Calu3 (cell line): ENCODE results near the gene OR8B12. TPM values are rescaled to one million over a fixed set of nuclear protein-coding genes. Genes with fewer than 3 reads are reported as not detected.
"Not testable (repeated sequence)": the region's sequence is repeated elsewhere in the genome, so short reads cannot be mapped to it uniquely, and the experiment has no call there.

Experiments used
- BruUV-seq: library from RNA; stranded (reverse); fragments of 400-500 nt; replicated peaks from 2 replicates; lab custom pipeline; 2021; lab: Mats Ljungman, UMichigan
- CTCF ChIA-PET: fragments of 300-600 bp; sonication (Branson Sonifier 250); formaldehyde crosslinking; loops from one replicate; lab custom pipeline; 2022; ENCODE audit warnings: antibody characterized with exemption; lab: Charles Lee
- DNase-seq: peaks from one replicate; pipeline ENCODE4 v3.0.0; 2022
- H3K27ac Mint-ChIP-seq: one replicate; pipeline ENCODE4 v1.8.0; 2022; ENCODE audit warnings: mixed read lengths; ENCODE audit not compliant: unreplicated experiment
- H3K27me3 Mint-ChIP-seq: one replicate; pipeline ENCODE4 v1.8.0; 2022; ENCODE audit warnings: mixed read lengths; ENCODE audit not compliant: unreplicated experiment
- H3K36me3 Mint-ChIP-seq: one replicate; pipeline ENCODE4 v1.8.0; 2022; ENCODE audit warnings: mild to moderate bottlenecking, moderate library complexity, mixed read lengths; ENCODE audit not compliant: insufficient read depth, unreplicated experiment
- H3K4me1 Mint-ChIP-seq: one replicate; pipeline ENCODE4 v1.8.0; 2022; ENCODE audit warnings: mild to moderate bottlenecking, low read depth, mixed read lengths; ENCODE audit not compliant: unreplicated experiment
- H3K4me3 Mint-ChIP-seq: one replicate; pipeline ENCODE4 v1.8.0; 2022; ENCODE audit warnings: mild to moderate bottlenecking, low read depth, moderate library complexity, mixed read lengths; ENCODE audit not compliant: unreplicated experiment
- H3K9me3 Mint-ChIP-seq: one replicate; pipeline ENCODE4 v1.8.0; 2022; ENCODE audit warnings: low read depth, mixed read lengths; ENCODE audit not compliant: unreplicated experiment
- CTCF ChIP-seq: fragments of 200-600 bp; IDR thresholded peaks from one replicate; pipeline ENCODE4 v1.8.0; 2022; ENCODE audit warnings: antibody characterized with exemption; ENCODE audit not compliant: unreplicated experiment
- intact Hi-C: fragments of 100-400 bp; cut with micrococcal nuclease; formaldehyde crosslinking; loops from one replicate; pipeline ENCODE4 v1.10.0; 2022; ENCODE audit not compliant: unreplicated experiment
- total RNA-seq: library from RNA; stranded (reverse); gene quantifications from 2 replicates; pipeline ENCODE4 v1.2.3, GENCODE V29; 2022

OR8B12 gene
- total RNA-seq, 1 experiment from 2014 or later = not detected

GRCh38 chr11:124518989-124519451 is 24.4 kb downstream of the OR8B12 start:
- Mint-ChIP-seq H3K27me3 (peaks cover 14% of the 10 kb centered on the region), H3K27ac (no peak overlapping the region), H3K36me3 (no peaks in the 10 kb centered on the region), H3K4me1 (no peaks in the 10 kb centered on the region), H3K4me3 (no peak overlapping the region), H3K9me3 (no peaks in the 10 kb centered on the region)
- no peak for TF ChIP-seq CTCF
- BruUV-seq = no TSS peak
- DNase-seq = no peak
- CTCF ChIA-PET = no interaction called here
- intact Hi-C loops = no loop called here

DNA sequence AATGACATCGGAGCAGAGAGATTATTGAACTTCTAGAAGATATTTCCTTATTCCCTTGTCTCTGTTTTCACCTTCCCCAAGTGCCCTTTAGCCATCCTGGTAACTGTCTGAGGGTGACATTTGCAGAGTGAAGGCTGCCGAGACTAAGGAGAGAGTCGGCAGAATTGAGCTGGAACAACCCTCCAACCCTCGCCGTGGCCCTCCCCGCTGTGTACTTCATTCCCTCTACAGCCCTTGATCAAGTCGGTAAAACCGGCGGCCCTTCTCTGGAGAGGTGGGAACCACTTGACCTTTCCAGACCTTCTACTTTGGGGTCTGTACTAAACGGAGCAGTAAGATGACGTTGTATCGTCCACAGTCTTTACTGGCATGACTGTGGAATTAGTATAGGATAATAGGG is 26.1 kb downstream of the OR8B12 start:
- intact Hi-C loops = no loop called here
- no peak for TF ChIP-seq CTCF
- H3K9me3 Mint-ChIP-seq = no peaks in the 10 kb centered on the region
- CTCF ChIA-PET = no interaction called here
- BruUV-seq = no TSS peak
- DNase-seq = no peak
- H3K27ac Mint-ChIP-seq = no peak overlapping the region
- peaks cover 14% of the 10 kb centered on the region for H3K27me3 Mint-ChIP-seq
- no peaks in the 10 kb centered on the region for H3K36me3 Mint-ChIP-seq
- no peak overlapping the region for H3K4me3 Mint-ChIP-seq
- H3K4me1 Mint-ChIP-seq = no peaks in the 10 kb centered on the region

DNA sequence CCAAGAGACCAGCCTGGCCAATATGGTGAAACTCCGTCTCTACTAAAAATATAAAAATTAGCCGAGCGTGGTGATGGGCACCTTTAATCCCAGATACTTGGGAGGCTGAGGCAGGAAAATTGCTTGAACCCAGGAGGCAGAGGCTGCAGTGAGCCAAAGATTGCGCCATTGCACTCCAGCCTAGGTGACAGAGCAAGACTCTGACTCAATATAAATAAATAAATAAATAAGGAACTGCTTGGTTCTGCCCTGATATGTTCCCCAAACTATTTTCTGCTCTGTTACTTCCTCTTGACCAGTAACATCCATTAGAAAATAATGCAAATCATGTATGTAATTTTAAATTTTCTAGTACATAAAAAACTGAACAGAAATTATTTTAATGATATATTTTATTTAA is 28.8 kb downstream of the OR8B12 start:
- DNase-seq, H3K36me3 Mint-ChIP-seq, H3K9me3 Mint-ChIP-seq, H3K4me1 Mint-ChIP-seq, BruUV-seq, H3K27ac Mint-ChIP-seq, CTCF ChIA-PET, intact Hi-C loops, H3K27me3 Mint-ChIP-seq, H3K4me3 Mint-ChIP-seq: not testable (repeated sequence)

- intact Hi-C loops = no loop called here
- Mint-ChIP-seq H3K27ac (no peak overlapping the region), H3K36me3 (no peaks in the 10 kb centered on the region), H3K4me1 (no peaks in the 10 kb centered on the region), H3K4me3 (no peak overlapping the region), H3K27me3 (no peaks in the 10 kb centered on the region), H3K9me3 (no peaks in the 10 kb centered on the region)
- DNase-seq = no peak
- no peak for TF ChIP-seq CTCF
- BruUV-seq = no TSS peak
- CTCF ChIA-PET = no interaction called here
These were observed 29.3 kb downstream of the OR8B12 start for GRCh38 chr11:124514131-124514530.

DNA sequence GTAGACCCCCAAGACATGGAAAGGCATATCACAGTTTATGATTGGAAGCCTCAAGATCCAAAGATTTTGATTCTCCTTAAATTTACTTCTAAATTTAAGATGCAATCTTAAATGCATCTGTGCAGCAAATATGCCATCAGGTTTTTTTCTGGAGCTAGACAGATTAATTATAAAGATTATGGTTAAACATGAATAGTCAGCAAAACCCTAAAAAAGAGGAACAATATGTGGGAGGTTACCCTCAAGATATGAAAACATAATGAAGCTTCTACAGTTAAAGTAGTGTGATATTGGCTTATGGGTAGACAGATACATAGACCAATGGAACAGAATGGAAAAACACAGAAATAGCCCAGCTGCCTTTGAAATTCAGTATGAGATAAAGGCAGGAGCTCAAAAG is 31.7 kb downstream of the OR8B12 start:
- intact Hi-C loops = no loop called here
- BruUV-seq = no TSS peak
- H3K4me3 Mint-ChIP-seq = no peak overlapping the region
- no peak for TF ChIP-seq CTCF
- H3K4me1 Mint-ChIP-seq = no peaks in the 10 kb centered on the region
- H3K9me3 Mint-ChIP-seq = peaks cover 3% of the 10 kb centered on the region
- CTCF ChIA-PET = no interaction called here
- no peak overlapping the region for H3K27ac Mint-ChIP-seq
- no peaks in the 10 kb centered on the region for H3K36me3 Mint-ChIP-seq
- H3K27me3 Mint-ChIP-seq = no peaks in the 10 kb centered on the region
- DNase-seq = no peak
